Activated CD8-positive, alpha-beta memory T cell treated with anti-CD3 and anti-CD28 coated beads, Interleukin-2, amount 50 U/mL, for 4 hours (primary cell): Measurements from ENCODE around the gene CALML5.

Experiments
- DNase-seq: peaks from one replicate; pipeline ENCODE4 v3.0.0-alpha.2; 2020

Gene CALML5

DNA sequence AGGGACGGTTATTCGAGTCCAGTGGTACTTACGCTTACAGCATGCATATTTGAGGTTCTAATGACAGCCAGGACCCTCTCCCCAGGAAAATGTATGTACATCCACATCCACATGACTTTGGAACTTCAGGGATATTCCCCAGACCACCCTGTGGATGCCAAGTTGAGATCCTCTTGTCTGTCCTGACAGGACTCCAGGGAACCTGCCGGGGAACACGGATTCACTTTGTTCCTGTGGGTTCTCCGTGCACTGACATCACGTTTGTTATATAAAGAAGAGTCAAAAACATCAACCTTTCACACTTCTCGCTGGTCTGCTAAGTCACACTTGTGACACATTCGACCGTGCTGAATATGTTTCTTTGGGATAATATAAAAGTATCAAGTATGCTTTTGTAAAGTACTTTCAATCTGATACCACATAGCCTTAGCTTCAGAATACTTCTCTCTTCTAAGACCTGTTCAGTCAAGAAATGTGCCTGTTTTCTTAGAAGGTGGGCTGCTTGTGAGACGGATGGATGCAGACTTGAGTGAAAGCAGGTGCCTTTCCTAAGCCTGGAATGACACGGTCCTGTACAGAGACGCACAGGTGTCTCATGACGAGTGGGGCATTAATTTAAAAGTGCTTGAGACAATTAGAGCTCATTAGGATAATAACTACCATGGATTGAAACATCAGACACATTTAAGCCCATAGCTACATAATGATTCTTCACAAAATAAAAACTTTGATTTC lies 38.7 kb downstream of the CALML5 start:
- DNase-seq, result no peak

DNA sequence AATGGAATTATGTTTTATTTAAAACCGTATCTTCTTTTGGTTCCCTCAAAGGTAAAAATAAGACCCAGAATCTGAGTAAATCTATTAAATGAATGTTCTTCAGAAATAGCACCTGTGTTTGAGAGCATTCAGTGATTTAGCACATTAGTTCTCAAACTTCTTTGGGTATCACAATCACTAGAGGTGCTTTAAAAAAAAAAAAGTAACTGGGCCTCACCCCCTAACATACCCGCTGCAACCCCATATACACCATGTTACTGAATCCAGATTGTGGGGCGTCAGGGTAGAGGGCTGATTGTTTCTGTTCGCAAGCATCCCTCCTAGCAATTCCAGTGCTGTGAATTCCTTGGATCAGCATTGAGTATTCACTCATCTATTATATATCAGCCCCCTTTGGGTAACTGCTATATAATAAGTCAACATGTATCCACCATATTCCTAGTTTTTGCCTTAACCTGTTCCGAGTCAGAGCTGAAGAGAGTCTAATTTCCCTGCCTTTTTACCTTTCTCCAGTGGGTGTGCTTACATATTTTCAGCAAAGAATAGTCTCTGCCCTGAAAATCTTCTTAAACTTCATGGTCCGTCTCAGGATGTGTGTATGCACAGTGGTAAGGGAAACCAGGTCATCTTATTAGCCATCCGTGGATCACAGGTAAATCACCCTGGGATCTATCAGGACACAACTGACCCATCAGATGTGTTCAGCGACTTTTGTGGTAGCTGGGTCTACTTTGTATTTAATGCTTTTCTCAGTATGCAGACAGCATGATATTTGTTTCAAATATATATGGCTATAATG lies 40.2 kb downstream of the CALML5 start:
- DNase-seq, result no peak

DNA sequence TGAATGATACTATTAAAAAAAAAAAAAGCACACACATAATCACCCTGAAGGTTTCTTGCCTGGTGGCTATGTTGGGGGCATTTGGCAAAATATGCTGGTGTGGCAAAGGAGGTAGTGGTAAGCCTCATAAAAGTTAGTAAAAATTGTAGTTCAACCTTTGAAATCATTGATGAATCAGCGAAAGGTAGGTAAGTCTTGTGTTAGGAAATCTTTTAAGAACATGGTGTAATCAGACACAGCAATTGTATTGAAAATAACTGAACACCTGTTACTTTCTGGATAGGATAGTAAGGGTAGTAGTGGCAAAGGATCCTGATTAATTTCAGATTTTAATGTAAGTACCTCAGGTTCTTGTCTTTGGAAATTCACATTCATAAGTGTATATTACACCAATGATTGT lies 40.9 kb downstream of the CALML5 start:
- DNase-seq, result no peak

DNA sequence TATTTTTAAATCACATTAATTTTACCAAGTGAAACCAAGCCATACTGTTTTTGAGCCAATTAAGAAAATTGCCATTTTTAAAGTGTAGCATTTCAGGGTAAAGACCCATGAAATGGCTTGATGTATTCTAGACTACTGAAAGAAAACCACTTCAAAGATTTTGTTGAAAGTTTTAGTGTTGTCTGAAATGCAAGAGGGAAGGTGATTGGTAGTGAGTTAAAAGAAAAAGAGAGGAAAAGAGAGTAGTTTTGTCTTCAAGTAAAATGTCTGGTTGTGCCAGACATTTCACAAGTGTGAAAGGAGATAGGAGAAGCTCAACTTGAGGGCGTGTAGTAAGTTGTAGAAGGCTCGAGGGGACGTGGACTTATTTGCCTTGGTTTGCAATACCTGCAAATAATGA lies 41.6 kb downstream of the CALML5 start:
- DNase-seq, result no peak

GRCh38 chr10:5456563-5456962 lies 42.8 kb downstream of the CALML5 start:
- no peak for DNase-seq

GRCh38 chr10:5453749-5454489 lies 45.5 kb downstream of the CALML5 start:
- DNase-seq, result no peak

DNA sequence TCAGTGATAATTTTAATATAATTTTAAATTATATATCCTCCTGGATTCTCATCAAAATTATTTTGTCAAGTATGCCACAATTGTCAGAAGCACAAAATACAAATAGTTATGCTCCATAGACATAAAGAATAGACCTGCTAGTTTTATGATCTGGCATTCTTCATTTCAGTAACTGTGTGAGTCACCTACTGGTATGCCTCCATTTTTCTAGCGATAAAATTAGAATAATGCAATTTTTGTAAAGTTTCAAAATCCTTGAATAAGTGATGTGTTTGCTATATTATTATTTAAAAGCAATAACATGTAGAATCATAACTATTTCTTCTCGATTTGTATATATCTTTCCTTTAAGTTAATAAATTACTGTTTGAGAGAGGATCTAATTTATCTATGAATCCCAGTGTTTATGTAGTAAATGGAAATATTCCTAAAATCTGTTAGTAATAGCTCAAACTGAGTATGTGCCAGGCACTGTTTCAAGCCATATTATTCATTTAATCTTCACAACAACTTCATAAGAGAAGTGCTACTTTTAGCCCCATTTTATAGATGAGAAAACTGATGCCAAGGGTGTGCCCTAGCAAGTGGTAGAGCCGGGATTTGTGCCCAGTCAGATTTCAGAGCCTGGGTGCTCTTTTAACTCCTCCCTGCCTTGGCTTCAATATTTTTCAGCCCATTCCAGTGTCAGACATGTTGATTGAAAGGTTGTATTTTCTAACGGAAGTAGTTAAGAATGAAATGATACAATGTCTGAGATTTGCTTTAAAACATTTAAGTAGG lies 48.6 kb downstream of the CALML5 start:
- no peak for DNase-seq

DNA sequence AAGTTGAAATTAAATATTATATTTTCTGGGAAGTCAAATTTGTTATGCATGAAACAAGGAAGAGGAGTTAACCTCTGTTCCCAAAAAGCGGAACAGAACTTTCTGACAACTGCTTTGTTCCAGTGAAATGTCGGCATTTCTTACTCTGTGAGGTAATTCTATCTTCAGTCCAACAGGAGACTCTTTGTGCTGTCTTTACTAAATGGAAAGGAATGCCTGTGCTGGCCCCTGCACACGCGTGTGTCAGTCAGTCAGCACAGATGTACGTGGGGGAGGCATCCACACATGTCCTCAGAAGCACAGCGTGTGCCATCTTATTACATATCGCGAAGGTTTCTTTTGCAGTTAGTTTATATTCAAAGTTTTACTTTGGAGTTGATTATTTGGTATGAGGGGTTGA lies 49.5 kb downstream of the CALML5 start:
- DNase-seq, result no peak

DNA sequence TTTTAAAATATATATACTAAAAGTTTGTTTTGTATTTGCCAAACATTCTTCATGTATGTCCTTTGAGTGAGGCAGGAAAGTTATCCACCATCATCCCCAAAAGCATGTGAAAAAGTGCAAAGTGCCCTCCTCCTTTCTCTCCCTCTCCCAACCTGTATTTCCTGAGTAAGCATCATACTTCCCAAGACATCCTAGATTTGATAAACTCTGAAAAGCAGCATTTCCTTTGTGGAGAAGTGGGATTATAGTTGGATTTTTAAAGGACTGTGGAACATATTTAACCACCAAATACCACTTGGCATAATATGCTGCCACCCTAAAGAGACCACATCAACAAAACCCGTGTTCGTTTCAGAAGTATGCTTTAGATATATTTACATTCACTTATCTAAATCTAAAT lies 50.1 kb downstream of the CALML5 start:
- no peak for DNase-seq
